Pulmonary artery endothelial cell (primary cell): ENCODE results near the gene DNAJC15. TPM values are rescaled to one million over a fixed set of nuclear protein-coding genes. Genes with fewer than 3 reads are reported as not detected.
"Not testable (repeated sequence)": the region's sequence is repeated elsewhere in the genome, so short reads cannot be mapped to it uniquely, and the experiment has no call there.

Experiments
- DNase-seq: peaks from one replicate; pipeline ENCODE4 v3.0.0-alpha.2; 2011; ENCODE audit warnings: low read depth, low spot score
- total RNA-seq: library from RNA; depleted of rRNA; stranded (reverse); fragments of >200 nt; gene quantifications from 2 replicates; pipeline ENCODE4 v1.2.3, GENCODE V29; 2014

Gene DNAJC15
- total RNA-seq, 1 donor from 2014 or later = 27.2 TPM

GRCh38 chr13:43003729-43004128 is 19.7 kb upstream of the DNAJC15 start:
- no peak for DNase-seq

GRCh38 chr13:43005460-43006236 is 17.7 kb upstream of the DNAJC15 start:
- DNase-seq = no peak

GRCh38 chr13:43006893-43007631 is 16.3 kb upstream of the DNAJC15 start:
- no peak for DNase-seq

GRCh38 chr13:43008596-43008995 is 14.8 kb upstream of the DNAJC15 start:
- DNase-seq = no peak

GRCh38 chr13:43009506-43009905 is 13.9 kb upstream of the DNAJC15 start:
- DNase-seq = no peak

GRCh38 chr13:43014162-43014561 is 9.2 kb upstream of the DNAJC15 start:
- DNase-seq = no peak

- DNase-seq = no peak
Measured at GRCh38 chr13:43016226-43016625, 7.2 kb upstream of the DNAJC15 start.

GRCh38 chr13:43019811-43020210 is 3.6 kb upstream of the DNAJC15 start:
- no peak for DNase-seq

- DNase-seq = no peak
Measured at GRCh38 chr13:43020794-43021193, 2.6 kb upstream of the DNAJC15 start.

GRCh38 chr13:43021926-43022670 is 1.3 kb upstream of the DNAJC15 start:
- no peak for DNase-seq

GRCh38 chr13:43022934-43023288 is 475 bp upstream of the DNAJC15 start:
- DNase-seq = no peak

- DNase-seq = no peak
Measured at GRCh38 chr13:43026262-43026661, 2.9 kb downstream of the DNAJC15 start.

- DNase-seq = no peak
Measured at GRCh38 chr13:43030548-43030947, 7.2 kb downstream of the DNAJC15 start.

- no peak for DNase-seq
Measured at GRCh38 chr13:43031881-43032280, 8.5 kb downstream of the DNAJC15 start.

- no peak for DNase-seq
Measured at GRCh38 chr13:43033038-43033437, 9.7 kb downstream of the DNAJC15 start.

GRCh38 chr13:43036351-43037250 is 13.2 kb downstream of the DNAJC15 start:
- no peak for DNase-seq

GRCh38 chr13:43039966-43040365 is 16.6 kb downstream of the DNAJC15 start:
- no peak for DNase-seq

- DNase-seq = not testable (repeated sequence)
Measured at GRCh38 chr13:43040581-43041368, 17.4 kb downstream of the DNAJC15 start.

- DNase-seq = no peak
Measured at GRCh38 chr13:43041369-43041921, 18.1 kb downstream of the DNAJC15 start.

- no peak for DNase-seq
Measured at GRCh38 chr13:43042410-43042921, 19.1 kb downstream of the DNAJC15 start.
